Thoracic aorta (tissue), 2 donors: ENCODE data around the gene ZNF611. TPM values are rescaled to one million over a fixed set of nuclear protein-coding genes. Genes with fewer than 3 reads are reported as not detected.

Source experiments
- ATAC-seq: fragments of 150-250 bp; one replicate; pipeline ENCODE4 v1.8.0; 2017; ENCODE audit warnings: low read depth; ENCODE audit not compliant: insufficient number of reproducible peaks, low FRiP score
- DNase-seq: peaks from one replicate; pipeline ENCODE4 v3.0.0-alpha.2; 2020; ENCODE audit warnings: low spot score
- H3K27ac ChIP-seq, 2 donors: fragments of 200-600 bp; sonication (generic); 1 replicate in 1 of 2; 2 replicates in 1 of 2; pipeline ENCODE4 v1.5.1; 2016; ENCODE audit warnings: mild to moderate bottlenecking in 2 of 2, moderate library complexity in 2 of 2
- H3K27me3 ChIP-seq: fragments of 200-600 bp; sonication (generic); replicated peaks from 2 replicates; pipeline ENCODE4 v1.6.0; 2016; ENCODE audit warnings: mild to moderate bottlenecking; ENCODE audit not compliant: insufficient read depth
- H3K36me3 ChIP-seq: fragments of 200-600 bp; sonication (generic); one replicate; pipeline ENCODE4 v1.5.1; 2016
- H3K4me1 ChIP-seq, 2 donors: fragments of 200-600 bp; sonication (generic); 1 replicate in 1 of 2; 2 replicates in 1 of 2; pipeline versions ENCODE4 v1.5.1 to v1.6.0; 2016; ENCODE audit warnings: low read depth in 2 of 2, mild to moderate bottlenecking in 1 of 2; ENCODE audit not compliant: control insufficient read depth in 1 of 2
- H3K4me3 ChIP-seq: fragments of 200-600 bp; sonication (generic); 2 replicates; pipeline ENCODE4 v1.5.1; 2016; ENCODE audit warnings: mild to moderate bottlenecking
- H3K9me3 ChIP-seq: fragments of 200-600 bp; sonication (generic); 2 replicates; pipeline ENCODE4 v1.5.1; 2016
- CTCF ChIP-seq: fragments of 200-600 bp; sonication (generic); IDR thresholded peaks from one replicate; pipeline ENCODE4 v1.5.1; 2019; ENCODE audit warnings: antibody characterized with exemption
- total RNA-seq, 2 donors: library from RNA; depleted of rRNA; stranded (reverse); fragments of >200 nt; gene quantifications; one replicate each; pipeline versions ENCODE4 v1.1.0 to v1.2.3, GENCODE V29; 2016

ZNF611 gene
- total RNA-seq, 2 donors from 2014 or later = 26.3 to 30.0 TPM

GRCh38 chr19:52669586-52669985, 65.3 kb downstream of the ZNF611 start:
- Histone ChIP-seq H3K36me3 (no peaks in the 10 kb centered on the region), H3K27me3 (no peaks in the 10 kb centered on the region), H3K4me3 (no peak overlapping the region), H3K9me3 (no peaks in the 10 kb centered on the region), H3K27ac (no peak overlapping the region), H3K4me1 (peaks cover 0 to 4% of the 10 kb centered on the region in 2 donors)
- ATAC-seq (no peak), DNase-seq (no peak)
- TF ChIP-seq CTCF = no peak

DNA sequence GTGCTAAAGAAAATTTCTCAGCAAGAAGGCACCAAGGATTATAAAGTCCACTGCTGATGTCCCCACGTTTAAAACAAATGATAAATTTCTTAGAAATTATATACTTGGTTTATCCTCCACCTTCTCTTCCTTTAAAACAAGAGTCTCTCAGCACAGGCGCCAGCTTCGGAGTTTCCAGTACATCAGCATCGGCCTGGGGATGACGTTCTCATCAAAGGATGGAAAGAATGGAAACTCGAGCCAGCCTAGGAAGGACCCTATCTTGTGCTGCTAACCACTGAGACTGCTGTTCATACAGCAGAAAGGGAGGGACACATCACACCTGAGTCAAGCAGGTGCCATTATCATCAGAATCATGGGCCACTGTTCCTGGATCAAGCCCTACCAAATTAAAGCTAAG, 66.9 kb downstream of the ZNF611 start:
- Histone ChIP-seq H3K9me3 (no peaks in the 10 kb centered on the region), H3K27ac (no peak overlapping the region), H3K4me1 (no peaks in the 10 kb centered on the region), H3K4me3 (no peak overlapping the region), H3K27me3 (no peaks in the 10 kb centered on the region), H3K36me3 (no peaks in the 10 kb centered on the region)
- DNase-seq (no peak), ATAC-seq (no peak)
- TF ChIP-seq CTCF = no peak

DNA sequence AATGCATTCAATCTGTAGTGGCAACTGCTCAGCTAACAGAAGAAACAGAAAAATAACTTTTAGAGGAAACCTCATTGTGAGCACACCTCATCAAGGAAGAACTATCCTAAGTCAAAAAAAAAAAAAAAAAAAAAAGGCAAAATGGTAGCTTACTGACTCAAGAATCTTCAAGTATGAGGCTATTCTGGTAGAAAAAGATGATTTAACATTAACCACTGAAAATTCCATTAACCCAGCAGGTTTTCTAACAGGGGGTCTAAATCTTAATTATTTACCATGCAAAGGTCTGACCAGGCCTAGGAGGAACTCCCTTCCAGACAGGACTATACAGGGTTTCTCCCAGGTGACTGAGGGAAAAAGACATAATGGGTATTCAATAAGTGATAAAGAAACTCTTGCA, 68.3 kb downstream of the ZNF611 start:
- Histone ChIP-seq H3K27ac (no peak overlapping the region), H3K27me3 (no peaks in the 10 kb centered on the region), H3K4me3 (no peak overlapping the region), H3K9me3 (no peaks in the 10 kb centered on the region), H3K4me1 (no peaks in the 10 kb centered on the region), H3K36me3 (no peaks in the 10 kb centered on the region)
- ATAC-seq (no peak), DNase-seq (no peak)
- TF ChIP-seq CTCF = no peak

GRCh38 chr19:52665529-52665928, 69.3 kb downstream of the ZNF611 start:
- Histone ChIP-seq H3K4me1 (no peaks in the 10 kb centered on the region), H3K36me3 (peaks cover 1% of the 10 kb centered on the region), H3K9me3 (no peaks in the 10 kb centered on the region), H3K27ac (no peak overlapping the region), H3K4me3 (no peak overlapping the region), H3K27me3 (no peaks in the 10 kb centered on the region)
- ATAC-seq = no peak
- no peak for TF ChIP-seq CTCF
- DNase-seq = no peak

- DNase-seq (no peak), ATAC-seq (no peak)
- no peak for TF ChIP-seq CTCF
- H3K27me3 ChIP-seq = no peaks in the 10 kb centered on the region
- no peak overlapping the region for H3K27ac ChIP-seq
- no peaks in the 10 kb centered on the region for H3K4me1 ChIP-seq
- H3K4me3 ChIP-seq = no peak overlapping the region
- H3K9me3 ChIP-seq = no peaks in the 10 kb centered on the region
- peaks cover 5% of the 10 kb centered on the region for H3K36me3 ChIP-seq
Observed at GRCh38 chr19:52665027-52665426, 69.8 kb downstream of the ZNF611 start.
